ENCODE data around the gene MYMK. TPM values are rescaled to one million over a fixed set of nuclear protein-coding genes. Genes with fewer than 3 reads are reported as not detected.

MYMK gene
- total RNA-seq, 4 donors from 2014 or later: not detected

GRCh38 chr9:133493845-133494540 lies 30.8 kb downstream of the MYMK start:
- Histone ChIP-seq H3K36me3 (no peaks in the 10 kb centered on the region), H3K4me1 (peaks cover 14 to 19% of the 10 kb centered on the region in 2 donors), H3K27me3 (peaks cover 0 to 4% (median 2%) of the 10 kb centered on the region in 3 donors), H3K27ac (no peak overlapping the region), H3K9me3 (no peaks in the 10 kb centered on the region), H3K4me3 (no peak overlapping the region)
- in situ Hi-C loops (cut with MboI; ENCODE audit: low sequenced_read_pairs in 4 of 4): loop anchor here in 1 of 4 donors (25.0 kb wide), 1 partner anchor 307 kb away; no protein-coding TSS in a partner anchor
- TF ChIP-seq, protein P1, sequence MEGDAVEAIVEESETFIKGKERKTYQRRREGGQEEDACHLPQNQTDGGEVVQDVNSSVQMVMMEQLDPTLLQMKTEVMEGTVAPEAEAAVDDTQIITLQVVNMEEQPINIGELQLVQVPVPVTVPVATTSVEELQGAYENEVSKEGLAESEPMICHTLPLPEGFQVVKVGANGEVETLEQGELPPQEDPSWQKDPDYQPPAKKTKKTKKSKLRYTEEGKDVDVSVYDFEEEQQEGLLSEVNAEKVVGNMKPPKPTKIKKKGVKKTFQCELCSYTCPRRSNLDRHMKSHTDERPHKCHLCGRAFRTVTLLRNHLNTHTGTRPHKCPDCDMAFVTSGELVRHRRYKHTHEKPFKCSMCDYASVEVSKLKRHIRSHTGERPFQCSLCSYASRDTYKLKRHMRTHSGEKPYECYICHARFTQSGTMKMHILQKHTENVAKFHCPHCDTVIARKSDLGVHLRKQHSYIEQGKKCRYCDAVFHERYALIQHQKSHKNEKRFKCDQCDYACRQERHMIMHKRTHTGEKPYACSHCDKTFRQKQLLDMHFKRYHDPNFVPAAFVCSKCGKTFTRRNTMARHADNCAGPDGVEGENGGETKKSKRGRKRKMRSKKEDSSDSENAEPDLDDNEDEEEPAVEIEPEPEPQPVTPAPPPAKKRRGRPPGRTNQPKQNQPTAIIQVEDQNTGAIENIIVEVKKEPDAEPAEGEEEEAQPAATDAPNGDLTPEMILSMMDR (IDR thresholded peaks at IDR 0.05 in 4 of 5, conservative IDR thresholded peaks at IDR 0.05 in 1 of 5): no peak
- no peak for TF ChIP-seq POLR2A (IDR thresholded peaks at IDR 0.05)
- no peak for ATAC-seq
- intact Hi-C loops (cut with DNase I; ENCODE audit: low total_unique reads): no loop called here
- no peak for DNase-seq

DNA sequence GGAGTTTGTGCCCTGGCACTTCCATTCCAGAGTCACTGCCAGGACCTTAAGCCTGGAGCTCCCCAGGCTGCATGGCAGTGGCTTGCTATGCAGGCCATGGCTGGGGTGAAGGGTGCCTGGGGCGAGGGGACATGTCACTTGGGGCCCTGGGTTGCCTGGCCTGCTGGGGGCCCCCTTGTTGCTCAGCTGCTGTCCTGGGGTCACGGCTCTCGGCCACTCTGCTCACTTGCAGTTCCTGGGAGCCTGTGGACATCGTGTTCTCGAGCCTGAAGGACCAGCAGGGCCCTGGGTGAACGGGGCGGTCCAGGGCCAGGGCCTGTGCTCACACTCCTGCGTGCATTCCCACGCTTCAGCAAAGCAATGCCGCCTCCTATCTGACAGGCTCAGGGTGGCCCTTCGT lies 31.3 kb downstream of the MYMK start:
- intact Hi-C loops (cut with DNase I; ENCODE audit: low total_unique reads) (no loop called here), in situ Hi-C loops (cut with MboI; ENCODE audit: low sequenced_read_pairs in 4 of 4) (loop anchor here in 1 of 4 donors (25.0 kb wide), 1 partner anchor 306 kb away; no protein-coding TSS in a partner anchor)
- Histone ChIP-seq H3K27ac (peak overlapping the region in 1 of 4 donors; percentile 76), H3K4me1 (peaks cover 14 to 19% of the 10 kb centered on the region in 2 donors), H3K36me3 (no peaks in the 10 kb centered on the region), H3K4me3 (no peak overlapping the region), H3K27me3 (peaks cover 0 to 2% (median 0%) of the 10 kb centered on the region in 3 donors), H3K9me3 (no peaks in the 10 kb centered on the region)
- ATAC-seq (no peak), DNase-seq (no peak)
- TF ChIP-seq, protein P1 (IDR thresholded peaks at IDR 0.05 in 4 of 5, conservative IDR thresholded peaks at IDR 0.05 in 1 of 5): no peak
- TF ChIP-seq POLR2A (IDR thresholded peaks at IDR 0.05): no peak

GRCh38 chr9:133492061-133493021 lies 32.4 kb downstream of the MYMK start:
- in situ Hi-C loops (cut with MboI; ENCODE audit: low sequenced_read_pairs in 4 of 4): loop anchor here in 1 of 4 donors (25.0 kb wide), 1 partner anchor 305 kb away; no protein-coding TSS in a partner anchor
- intact Hi-C loops (cut with DNase I; ENCODE audit: low total_unique reads): no loop called here
- Histone ChIP-seq H3K9me3 (no peaks in the 10 kb centered on the region), H3K36me3 (no peaks in the 10 kb centered on the region), H3K27ac (peak overlapping the region; percentile 53 to 78 (median 70)), H3K27me3 (peaks cover 0 to 2% (median 0%) of the 10 kb centered on the region in 3 donors), H3K4me1 (peaks cover 14 to 19% of the 10 kb centered on the region in 2 donors), H3K4me3 (peak overlapping the region in 3 of 4 donors; percentile 1 to 25 (median 20))
- peak; percentile 80 to 96 for ATAC-seq
- peak; percentile 16 to 66 for DNase-seq
- TF ChIP-seq, protein P1 (IDR thresholded peaks at IDR 0.05 in 4 of 5, conservative IDR thresholded peaks at IDR 0.05 in 1 of 5): no peak
- TF ChIP-seq POLR2A (IDR thresholded peaks at IDR 0.05): no peak

DNA sequence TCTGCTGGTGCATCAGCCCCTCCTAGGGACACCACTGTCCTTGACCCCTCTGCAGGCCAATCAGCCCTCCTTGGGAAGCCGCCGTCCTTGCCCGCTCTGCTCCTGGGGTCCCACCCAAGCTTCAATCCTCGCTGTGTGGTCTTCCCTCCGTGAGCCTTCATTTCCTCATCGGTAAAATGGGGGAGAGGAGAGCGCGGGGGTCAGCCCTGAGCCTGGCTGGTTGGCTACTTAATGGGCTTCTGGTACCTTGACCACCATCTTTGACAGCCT lies 33.2 kb downstream of the MYMK start:
- no peak for DNase-seq

More for the DNA sequence above, 33.2 kb downstream of the MYMK start:
- H3K27me3 ChIP-seq: peaks cover 0 to 2% (median 0%) of the 10 kb centered on the region in 3 donors
- no peaks in the 10 kb centered on the region for H3K9me3 ChIP-seq
- in situ Hi-C loops (cut with MboI; ENCODE audit: low sequenced_read_pairs in 4 of 4) (loop anchor here in 1 of 4 donors (25.0 kb wide), 1 partner anchor 304 kb away; no protein-coding TSS in a partner anchor), intact Hi-C loops (cut with DNase I; ENCODE audit: low total_unique reads) (no loop called here)
- ATAC-seq: no peak
- peak overlapping the region in 3 of 4 donors; percentile 53 to 76 (median 64) for H3K27ac ChIP-seq
- no peak overlapping the region for H3K4me3 ChIP-seq
- H3K4me1 ChIP-seq: peaks cover 14 to 19% of the 10 kb centered on the region in 2 donors
- H3K36me3 ChIP-seq: no peaks in the 10 kb centered on the region
- no peak for TF ChIP-seq POLR2A (IDR thresholded peaks at IDR 0.05)
- TF ChIP-seq, protein P1 (IDR thresholded peaks at IDR 0.05 in 4 of 5, conservative IDR thresholded peaks at IDR 0.05 in 1 of 5): no peak
